GM18508 (cell line): ENCODE data around the gene MTIF2.
"Not testable (repeated sequence)": the region's sequence is repeated elsewhere in the genome, so short reads cannot be mapped to it uniquely, and the experiment has no call there.

Source experiments
- ATAC-seq: cut with Tn5 transposase; IDR thresholded peaks from one replicate; pipeline ENCODE4 v1.9.1; 2021; ENCODE audit warnings: moderate number of reproducible peaks; ENCODE audit not compliant: insufficient read depth, unreplicated experiment

Gene MTIF2

DNA sequence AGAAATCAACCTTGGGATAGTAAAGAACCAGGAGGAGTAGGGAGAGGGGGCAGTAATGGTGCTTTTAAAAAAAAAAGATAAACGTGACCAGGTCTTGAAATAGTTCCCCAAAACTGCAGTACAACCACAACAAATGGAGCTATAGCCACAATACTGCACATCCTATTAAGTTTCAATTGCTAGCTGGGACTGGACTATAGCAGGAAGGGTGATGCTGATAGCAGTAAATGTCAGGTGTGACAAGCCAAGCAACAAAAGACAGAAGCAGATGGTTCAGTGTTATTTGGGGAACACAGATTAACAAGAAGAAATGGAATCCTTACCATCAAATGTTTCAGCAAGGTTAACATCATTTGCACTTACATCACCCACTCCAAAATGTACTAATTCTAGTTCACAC, 26.4 kb downstream of the MTIF2 start:
- no peak for ATAC-seq

DNA sequence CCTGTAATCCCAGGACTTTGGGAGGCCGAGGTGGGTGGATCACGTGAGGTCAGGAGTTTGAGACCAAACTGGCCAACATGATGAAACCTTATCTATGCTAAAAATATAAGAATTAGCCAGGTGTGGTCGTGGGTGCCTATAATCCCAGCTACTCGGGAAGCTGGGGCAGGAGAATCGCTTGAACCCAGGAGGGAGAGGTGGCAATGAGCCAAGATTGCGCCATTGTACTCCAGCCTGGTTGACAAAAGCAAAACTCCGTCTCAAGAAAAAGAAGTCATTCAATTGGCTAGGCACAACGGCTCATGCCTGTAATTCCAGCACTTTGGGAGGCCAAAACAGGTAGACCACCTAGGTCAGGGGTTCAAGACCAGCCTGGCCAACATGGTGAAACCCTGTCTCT, 27.4 kb downstream of the MTIF2 start:
- not testable (repeated sequence) for ATAC-seq

DNA sequence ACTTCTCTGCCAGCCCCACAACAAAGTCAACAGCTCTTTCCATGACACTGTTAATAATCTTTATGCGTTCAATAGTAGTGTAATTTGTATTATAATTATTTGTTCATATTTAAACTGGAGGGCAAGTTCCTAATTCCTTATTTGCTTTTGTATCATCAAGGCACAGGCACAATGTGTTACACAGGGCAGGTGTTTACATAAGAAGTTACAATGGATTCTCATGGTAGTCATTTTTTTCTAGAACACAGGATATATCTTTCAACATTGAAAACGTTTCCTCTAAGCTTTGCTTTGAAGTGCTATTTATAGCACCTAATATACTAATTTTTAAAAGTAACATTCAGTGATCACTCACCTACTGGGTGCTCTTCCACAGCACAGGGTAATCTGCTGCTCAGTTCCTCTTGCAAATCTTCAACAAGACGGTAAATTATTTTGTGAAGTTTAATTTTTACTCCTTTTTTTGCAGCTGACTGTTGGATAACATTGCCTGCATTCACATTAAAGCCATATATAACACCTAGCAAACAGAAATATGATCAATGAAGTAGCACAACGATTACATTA, 29.3 kb downstream of the MTIF2 start:
- no peak for ATAC-seq

DNA sequence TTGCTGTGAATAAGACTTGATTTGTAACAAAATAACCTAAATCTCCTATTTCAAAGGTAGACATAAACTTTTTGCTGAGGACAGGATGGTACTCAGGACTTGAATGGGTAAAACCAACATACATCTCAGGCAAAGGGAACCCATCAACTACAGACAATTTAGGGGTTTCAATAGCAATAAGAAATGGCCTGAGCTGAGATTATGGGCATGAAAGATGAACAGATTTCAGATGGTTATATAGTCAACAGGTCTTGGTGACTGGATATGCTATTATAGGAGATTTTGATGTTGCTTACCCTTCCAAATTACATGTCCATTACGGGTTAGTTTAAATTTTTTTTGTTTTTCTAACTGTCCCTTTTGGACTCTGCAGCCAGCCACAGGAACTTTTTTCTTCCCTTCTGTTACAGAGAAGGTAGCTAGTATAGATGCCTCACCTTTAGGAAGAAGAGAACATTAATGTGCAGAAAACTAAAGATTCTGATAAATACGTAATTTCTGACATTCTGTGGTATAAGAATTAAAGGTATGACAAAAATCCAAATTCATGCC, 32.0 kb downstream of the MTIF2 start:
- ATAC-seq = no peak

DNA sequence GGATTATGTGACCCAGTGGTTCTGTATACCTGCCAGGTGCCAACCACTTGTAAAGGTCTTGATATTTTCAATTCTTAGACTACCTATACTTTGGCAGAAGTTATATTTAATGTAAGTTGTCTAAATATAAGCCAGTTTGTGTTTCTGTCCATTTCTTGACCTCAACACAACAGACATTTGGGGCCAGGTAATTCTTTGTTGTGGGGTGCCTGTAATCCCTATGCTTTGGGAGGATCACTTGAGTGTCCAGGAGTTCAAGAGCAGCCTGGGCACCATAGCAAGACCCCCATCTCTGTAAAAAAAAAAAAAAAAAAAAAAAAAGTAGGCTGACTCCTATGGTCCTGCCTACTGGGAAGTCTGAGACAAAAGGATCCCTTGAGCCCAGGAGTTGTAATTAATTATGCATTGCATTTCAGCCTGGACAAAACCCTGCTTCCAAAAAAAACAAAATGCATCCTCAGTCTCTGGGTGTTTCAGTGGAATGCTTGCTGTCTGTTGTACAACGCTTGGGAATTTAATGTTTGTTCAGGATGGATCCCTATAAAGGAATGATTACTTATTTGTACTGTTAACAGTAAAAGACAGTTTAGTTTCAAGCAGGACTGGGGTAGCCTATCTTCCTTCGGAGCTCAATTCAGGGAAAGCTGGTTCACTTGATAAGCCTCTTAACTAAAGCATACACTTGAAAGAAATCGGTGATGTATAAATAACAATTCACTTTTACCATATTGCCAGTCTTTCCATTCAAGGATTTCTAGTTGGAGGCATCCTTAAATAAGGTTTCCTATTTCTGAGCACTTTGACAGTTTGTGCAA, 33.1 kb downstream of the MTIF2 start:
- no peak for ATAC-seq

DNA sequence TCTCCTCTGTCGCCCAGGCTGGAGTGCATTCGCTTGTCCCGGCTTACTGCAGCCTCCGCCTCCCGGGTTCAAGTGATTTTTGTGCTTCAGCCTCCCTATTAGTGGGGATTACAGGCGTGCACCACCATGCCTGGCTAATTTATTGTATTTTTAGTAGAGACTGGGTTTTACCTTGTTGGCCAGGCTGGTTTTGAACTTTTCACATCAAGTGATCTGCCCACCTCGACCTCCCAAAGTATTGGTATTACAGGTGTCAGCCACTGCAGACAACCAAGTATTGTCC, 35.4 kb downstream of the MTIF2 start:
- no peak for ATAC-seq

DNA sequence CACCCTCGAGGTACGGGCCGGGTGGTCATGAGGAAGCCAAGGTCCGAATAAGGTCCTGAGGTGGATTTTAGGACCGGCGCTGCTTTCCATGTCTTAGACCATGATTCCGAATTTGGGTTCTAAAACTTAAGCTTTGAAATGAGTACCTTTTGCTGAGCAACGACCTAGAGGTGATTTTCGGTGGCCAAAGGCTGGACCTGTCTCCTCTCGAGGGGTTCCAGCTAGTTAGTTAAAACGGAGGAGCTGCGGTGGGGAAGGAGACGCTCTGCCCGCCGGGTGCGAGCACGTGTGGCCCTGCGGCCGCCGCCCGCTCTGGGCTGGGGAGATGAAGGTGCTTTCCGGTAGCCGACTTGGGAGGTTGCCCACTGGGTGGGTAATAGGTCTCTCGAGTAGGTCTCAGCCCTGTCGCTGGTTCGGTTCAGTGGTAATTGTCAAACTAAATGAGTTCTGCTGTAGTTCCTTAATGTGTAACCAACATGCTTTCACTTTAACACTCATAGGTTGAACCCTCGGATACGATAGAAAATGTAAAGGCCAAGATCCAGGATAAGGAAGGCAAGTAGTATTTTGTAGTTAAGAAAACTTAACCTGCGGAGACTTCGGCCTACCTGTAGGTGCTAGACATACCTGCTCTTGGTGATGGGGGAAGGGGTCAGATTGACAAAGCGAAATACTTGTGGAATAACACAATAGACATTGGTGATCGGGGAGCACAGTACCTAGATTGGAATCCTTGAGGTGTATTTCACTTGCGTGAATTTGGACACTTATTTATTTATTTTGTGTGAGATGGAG, 36.0 kb downstream of the MTIF2 start:
- no peak for ATAC-seq

DNA sequence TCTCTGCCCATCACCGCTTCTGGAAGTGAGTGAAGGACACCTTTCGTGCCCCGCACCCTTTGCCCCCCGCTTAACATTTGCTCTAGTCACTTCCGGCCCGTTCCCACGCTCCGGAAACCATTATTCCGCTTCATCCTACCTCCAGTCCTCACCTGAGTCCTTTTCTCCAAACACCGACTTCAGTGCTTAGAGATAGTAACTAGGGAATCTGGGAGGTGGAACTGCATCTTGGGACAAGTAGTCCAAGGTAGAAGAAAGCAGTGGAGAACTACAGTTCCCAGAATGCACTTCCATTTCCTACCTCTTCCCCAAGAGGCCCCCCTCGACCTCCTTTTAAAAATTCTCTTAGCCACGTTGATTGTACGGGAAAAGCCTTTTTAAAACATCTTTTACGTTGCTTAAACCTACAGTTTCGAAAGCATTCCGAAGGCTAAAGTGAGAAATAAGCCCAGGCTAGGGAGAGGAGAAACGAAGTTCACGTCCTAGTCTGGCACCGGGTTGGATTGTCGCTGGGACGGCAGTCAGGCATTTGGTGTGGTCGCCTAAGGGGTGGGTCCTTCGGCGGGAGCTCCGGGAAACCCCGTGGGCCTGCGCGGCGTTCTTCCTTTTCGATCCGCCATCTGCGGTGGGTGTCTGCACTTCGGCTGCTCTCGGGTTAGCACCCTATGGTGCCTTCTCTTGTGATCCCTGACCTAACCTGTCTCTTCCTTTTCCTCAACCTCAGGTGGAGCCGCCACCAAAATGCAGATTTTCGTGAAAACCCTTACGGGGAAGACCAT, 36.8 kb downstream of the MTIF2 start, which contains the start of the genes CLHC1 and RPS27A:
Gene CLHC1 (minus strand): TSS at position 210 of the 779 bp plus-strand sequence. CDS start 9,882 bp downstream, outside the sequence.
Gene RPS27A (plus strand): TSS at position 605 of the 779 bp plus-strand sequence. CDS start 137 bp downstream, at position 742.
- ATAC-seq = peak; percentile 81

DNA sequence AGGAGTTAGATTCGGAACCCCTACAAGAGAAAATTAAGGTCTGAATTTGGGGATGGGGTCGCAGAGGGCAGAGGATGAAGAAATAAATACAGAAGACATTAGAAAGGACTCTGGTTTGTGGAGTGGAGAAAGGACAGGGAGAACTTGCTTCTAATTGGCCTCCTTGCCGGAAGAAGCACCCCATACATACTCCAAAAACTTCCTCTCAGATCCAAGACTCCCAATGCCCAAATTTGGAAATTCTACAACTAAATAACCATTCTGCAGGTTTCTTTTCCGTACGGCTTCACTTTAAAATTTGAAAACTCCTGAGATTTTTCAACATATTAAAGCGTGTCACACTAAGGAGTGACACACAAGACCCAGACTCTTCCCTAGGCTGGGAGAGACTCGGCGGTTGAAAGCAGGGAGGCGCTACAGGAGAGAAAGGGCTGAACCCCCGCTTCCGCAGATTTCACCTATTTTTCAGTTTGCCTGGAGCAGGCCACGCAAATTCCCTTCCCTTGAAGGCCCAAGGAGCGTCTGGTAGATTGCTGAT, 37.4 kb downstream of the MTIF2 start:
- no peak for ATAC-seq

DNA sequence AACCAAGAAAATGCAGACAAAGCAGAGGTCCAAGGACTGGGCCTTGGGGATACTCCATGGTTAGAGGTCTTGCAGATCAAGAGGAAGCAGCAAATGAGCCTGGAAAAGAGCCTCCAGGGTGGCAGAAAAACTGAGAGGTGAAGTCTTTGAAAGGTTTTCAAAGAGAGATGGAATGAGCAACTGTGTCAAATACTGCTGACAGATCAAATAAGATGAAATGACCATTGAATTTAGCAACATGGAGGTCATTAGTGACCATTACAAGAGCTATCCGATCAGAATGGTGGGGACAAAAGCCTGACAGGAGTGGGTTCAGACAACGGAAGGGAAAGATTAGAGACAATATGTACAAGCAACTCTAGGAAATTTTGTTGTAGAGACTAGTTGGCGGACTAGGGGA, 38.5 kb downstream of the MTIF2 start:
- ATAC-seq = no peak

DNA sequence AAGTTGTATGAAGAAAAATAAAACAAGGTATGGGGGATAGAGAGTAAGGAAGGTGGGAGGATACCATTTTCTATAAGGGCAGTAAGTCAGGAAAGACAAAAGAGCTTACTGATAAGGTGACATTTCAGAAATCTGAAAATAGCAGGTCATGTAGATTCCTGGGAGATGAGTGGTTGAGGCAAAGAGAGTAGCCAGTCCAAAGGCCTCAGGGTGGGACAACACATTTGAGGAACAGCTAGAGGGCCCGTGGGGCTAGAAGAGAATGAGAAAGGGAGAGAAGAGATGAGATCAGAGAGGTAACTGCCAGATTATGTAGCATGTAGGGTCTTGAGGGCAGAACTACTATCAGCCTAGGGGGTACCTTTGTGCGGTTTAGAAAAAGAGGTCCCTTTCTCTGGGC, 39.8 kb downstream of the MTIF2 start:
- ATAC-seq = no peak

DNA sequence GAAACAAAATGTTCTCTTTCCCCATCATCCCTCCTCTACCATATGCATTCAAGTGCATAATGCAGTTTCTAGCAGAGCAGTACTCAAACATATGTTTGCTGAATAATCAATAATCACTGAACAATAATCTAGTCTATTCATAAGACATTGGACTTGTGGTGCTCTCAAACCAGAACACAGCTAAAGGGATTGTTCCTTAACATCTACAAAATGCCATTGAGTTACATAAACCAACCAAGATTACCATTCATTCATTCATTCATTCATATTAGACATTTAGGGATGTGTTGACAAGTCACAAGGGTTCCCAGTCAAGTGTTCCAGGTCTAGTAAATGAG, 40.8 kb downstream of the MTIF2 start:
- ATAC-seq = no peak

DNA sequence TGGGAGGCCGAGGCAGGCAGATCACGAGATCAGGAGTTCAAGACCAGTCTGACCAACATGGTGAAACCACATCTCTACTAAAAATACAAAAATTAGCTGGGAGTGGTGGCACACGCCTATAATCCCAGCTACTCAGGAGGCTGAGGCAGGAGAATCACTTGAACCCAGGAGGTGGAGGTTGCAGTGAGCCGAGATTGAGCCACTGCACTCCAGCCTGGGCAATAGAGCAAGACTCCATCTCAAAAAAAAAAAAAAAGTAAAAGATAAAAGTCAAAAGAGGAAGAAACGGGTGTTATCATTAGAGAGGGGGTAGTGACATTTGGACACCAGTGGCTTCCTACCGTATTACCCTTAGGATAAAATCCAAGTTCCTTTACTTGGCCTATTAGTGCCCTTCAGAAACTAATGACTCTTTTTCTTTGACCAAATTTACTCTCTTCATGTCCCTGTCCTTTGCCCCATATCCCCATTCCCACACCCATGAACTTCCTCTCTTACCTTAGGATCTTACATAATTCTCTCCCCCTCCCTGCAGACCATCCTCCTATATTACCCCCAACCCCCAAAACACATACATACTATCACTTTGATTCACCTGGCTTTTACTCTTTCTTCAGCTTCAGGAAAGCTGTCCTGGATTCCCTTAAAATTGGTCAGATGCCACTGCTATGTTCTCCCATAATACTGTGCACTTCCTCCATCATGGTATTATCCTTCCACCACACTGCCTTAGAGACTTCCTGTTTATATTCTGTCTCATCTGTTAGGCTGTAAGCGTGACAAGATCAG, 41.4 kb downstream of the MTIF2 start:
- not testable (repeated sequence) for ATAC-seq

DNA sequence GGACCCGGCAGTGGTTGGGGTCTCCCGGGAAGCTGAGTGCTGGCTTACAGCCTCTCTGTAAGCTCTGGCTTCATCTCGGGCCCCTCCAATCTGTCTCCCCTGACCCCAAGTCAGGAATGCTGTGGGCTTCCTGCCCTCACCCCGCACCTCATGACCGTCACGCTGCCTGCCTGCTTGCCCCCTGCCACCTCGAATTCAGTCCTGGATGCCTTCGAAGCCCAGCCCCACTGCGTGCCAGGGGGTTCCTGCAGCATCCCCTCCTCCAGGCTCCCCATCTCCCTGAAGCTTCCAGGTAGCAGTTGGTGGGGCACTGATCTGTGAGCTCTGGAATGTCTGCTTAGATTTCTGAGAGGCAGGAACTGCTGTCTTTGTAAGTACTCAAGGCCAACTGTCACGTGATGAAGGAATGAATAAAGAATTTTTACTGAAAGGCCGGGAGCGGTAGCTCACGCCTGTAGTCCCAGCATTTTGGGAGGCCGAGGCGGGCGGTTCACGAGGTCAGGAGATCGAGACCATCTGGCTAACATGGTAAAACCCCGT, 43.5 kb downstream of the MTIF2 start:
- ATAC-seq = no peak

DNA sequence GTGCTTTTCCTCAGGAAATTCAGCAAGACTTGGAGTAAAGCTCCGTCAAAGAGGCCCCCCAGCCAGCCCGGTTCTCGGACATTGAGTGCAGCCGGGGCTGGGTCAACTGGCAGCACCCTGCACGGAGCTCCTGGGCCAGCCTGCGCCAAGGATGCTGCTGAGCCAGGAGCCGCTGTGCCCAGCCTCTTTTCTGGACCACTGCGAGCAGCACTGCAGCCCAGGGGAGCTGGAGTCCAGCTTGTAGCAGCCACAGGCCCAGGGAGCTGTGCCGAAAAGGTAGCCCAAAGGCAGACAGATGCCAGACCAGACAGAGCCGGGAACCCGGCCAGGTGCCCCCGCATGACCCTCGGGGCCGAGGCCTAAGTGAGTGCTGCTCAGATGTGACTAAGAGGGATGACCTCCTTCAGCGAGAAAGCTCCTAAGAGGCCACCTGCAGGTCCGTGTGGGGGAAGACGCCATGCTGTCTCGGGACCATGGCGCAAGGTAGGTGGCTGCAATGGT, 44.2 kb downstream of the MTIF2 start:
- ATAC-seq = no peak

DNA sequence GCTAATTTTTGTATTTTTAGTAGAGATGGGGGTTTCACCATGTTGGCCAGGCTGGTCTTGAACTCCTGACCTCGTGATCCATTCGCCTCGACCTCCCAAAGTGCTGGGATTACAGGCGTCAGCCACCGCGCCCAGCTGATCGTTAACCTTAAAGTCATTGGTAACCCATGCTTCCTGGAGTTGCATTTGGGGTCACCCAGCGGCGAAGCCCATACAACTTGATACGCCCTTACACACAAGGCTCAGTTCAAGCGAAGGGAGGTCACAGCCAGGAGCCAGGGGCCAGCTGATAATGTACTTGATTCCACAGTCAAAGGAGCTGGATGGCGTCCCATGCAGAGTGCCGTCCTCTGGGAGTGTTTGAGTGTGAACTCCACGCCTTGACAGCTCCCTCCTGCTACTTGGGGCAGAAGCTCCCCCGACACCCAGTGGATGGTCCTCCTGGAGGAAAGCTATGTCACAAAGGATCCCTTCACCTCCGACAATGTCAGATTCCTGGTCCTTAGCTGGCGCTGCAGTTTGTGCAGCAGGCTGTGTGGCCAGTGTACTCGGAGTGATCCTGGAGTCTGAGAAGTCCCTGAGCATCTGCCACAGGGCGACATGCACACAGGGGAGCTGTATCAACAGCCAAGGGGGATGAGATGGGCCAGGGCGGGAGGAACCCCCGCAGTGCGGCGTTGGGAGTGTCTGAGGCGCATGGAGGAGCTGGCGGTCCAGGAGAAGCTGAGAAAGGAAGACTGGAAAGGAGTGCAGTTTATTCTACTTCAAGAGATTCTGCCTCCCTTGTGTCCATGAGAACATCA, 44.9 kb downstream of the MTIF2 start:
- no peak for ATAC-seq

DNA sequence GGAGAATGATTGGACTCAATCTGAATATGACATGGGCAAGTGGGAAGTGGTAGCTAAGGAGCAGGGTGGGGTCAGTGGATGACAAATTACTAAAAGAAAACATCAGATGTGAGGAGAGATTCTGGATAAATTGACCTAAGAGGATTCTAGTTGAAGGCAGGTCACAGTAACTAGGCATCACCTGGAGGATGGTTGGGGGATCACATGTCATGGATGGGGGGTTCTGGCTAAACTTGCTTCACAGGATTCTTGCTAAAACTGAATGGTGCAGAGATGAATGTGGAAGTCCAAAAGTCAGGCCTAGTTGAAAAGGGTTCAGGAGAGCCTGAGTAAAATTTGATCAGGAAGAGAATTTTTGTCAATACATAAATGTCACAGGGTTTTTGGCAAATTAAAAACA, 55.2 kb downstream of the MTIF2 start:
- ATAC-seq = no peak

DNA sequence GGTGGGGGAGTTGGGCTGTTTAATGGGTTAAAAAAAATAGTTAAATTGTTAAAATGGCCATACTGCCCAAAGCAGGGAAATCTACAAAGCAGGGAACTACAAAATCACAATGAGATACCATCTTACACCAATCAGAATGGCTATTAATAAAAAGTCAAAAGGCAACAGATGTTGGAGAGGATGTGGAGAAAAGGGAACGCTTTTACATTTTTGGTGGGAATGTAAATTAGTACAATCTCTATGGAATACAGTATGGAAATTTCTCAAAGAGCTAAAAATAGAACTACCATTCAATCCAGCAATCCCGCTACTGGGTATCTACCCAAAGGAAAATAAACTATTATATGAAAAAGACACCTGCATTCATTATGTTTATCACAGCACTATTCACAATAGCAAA, 64.1 kb downstream of the MTIF2 start:
- ATAC-seq = no peak
